ENCODE data around the gene SLC38A10.

SLC38A10 gene

DNA sequence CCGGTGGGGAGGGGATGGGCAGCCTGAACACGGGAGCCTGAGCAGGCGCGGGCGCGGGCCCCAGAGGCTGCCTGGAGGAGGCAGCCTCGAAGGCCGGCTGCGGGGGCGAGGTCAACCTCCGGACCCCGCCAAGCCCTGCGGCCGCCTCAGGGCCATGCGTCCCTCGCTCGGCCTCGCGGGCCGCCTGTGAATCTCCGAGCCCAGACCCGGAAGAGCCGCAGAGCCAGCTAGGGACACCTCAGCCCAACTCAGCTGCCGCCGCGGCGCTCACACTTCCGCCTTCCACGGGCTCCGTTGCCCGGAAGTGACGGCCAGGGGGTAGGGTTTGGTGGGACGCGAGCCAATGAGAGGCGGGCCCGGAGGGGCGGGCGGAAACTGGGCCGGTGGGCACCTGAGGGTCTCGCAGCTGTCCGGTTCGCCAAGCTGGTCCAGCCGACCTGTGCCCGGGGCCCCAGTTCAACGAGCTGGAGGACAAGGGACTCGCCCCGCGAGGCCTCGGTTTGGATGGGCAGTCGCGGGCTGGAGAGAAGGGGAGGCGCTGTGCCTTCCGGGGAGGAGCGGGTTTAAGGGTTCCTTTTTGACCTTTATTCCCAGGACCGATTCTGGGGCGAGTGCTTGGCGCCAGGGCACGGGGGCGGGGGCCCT lies at the start of gene SLC38A10:
Gene SLC38A10 (minus strand): TSS at position 277 of the 645 bp plus-strand sequence. CDS start 386 bp downstream, outside the sequence.
- no peak for FAIRE-seq

DNA sequence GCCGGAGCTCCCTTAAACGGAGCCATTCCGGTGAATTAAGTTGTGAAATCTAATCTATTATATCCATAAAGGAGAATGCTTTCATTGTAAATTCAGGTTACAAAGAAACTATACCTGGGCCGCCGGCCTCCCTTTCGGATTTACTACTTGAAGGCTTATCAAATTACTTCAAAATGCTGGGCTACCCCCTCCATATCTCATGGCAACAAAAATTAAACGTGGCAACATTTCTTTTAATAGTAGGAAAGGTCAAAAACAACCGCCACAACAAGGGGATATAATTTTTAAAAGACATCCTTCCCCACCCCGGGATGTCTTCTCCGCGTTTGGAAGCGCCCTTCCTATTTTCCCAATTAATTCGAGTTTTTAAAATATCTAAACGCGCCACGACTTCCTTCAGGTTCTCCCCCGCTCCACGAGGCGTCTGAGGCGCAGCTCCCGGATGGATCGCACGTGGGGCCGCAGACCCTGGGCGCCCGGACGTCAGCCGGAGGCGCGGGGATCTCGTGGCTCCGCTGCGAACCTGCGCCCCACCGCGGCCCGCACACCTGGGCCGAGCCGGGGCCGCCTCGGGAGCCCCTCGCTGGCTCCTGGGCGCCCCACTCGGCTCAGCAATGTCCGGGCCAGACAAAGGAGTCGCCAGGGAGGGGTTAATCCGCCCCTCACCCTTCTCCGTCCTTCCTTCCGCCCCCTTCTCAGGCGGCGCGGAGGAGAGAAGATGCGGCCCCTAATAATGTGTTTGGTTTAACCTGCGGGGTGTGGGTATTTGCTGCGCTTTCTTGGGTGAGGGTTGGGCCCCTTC lies 47.4 kb upstream of the SLC38A10 start:
- no peak for FAIRE-seq

DNA sequence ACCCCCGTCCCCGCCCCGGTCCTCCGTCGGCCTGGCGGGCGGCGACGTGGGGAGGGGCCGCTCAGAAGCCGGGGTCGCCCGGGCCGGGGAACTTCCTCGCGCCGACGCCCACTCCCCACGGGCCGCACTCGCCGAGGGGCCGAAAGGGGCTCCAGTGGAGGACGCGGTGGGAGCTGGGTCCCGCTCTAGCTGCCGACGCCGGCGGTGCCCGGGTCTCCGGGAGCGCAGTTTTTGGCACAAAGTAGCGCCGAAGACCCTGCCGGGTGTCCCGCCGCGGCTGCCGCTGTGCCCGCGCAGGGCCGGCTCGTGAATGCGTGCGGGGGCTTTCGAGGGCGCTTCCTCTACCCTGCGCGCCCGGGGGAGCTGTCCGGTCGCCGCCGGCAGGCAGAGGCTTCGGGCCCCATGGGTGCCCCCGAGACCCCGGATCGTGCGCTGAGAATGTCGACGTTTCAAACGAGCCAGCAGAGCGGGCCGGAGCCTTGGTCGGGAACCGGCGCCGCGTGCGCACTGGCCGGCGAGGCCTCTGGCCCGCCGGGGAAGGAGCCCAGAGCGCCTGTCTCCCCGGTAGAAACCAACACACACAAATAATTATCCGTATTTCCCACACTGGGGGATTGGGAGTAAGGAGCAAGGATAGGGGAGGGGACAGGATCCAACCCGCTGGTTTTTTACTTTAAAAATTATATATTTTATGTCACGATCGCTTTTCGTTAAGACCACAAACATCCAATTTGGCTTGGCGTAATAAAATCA lies 46.6 kb upstream of the SLC38A10 start:
- no peak for FAIRE-seq

DNA sequence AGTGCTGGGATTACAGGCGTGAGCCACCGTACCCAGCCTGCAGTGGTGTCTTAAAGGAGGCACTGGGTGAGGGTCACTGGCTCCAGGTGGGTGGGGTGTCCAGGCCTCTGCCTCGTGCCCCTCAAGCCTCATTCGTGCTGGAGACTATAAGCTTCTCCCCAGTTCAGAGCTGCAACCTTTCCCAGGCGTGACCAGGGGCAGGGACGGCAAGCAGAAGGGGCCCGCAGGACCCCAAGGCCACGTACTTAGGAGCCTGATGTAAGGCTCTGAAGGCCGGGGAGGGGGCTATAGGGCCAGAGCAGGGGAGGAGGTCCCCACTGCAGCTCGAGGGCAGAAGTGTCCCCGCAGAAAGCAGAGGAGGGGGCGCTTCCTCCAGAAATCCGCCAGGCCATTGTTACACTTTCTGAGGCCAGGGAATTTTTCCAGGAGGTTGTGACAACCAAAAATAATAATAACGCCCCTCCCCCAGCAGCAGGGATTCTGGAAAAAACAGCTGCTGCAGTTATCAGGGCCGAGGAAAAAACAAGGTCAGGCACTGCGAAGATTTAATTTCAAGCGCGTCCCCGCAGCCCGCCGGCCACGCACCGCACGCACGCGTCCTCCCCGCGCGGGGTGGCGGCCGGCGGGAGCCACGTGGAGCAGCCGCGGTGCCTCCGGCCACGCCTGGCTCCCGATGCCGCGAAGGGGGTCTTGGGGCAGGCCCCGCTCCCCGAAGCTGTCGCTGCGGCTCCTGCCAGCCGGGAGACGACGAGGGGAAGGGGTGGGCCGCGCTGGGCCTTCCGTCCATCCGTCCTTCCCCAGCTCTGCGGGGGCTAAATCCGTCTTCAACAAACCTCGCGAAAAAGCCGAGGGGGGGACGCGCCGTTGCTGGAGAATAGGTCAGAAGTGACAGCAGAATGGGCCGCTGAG lies 45.8 kb upstream of the SLC38A10 start:
- no peak for FAIRE-seq

DNA sequence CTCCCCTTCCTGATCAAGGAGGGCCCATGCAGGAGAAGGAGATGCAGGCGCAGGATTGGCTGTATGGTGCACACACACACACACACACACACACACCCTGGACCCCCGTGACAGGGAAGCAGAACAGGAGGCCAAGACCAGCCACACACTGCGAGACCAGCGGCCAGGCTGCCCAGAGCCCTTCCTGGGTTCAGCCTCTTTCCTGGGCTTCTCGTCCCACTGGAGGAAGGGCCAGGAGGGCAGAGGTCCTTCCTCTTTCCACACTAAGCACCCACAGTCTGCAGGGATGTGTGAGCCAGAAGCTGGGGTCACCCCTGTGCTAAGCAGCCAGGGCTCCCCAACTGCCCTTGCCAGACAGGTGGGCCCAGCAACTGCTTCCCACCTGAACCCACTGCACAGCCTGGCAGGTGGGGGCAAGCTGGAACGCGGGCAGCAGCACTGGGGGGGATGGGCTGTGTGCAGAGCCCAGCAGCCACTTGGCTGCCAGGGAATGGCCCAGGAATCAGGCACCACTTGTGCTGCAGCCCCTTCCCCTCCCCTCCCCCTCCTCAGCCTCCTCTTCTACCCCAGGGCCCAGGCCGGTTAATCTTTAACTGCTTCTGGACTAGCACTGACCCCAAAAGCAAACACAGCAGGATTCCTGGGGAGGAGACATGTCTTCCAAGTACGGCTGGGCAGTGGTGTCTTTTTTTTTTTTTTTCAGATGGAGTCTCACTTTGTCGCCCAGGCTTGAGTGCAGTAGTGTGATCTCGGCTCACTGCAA lies 44.6 kb upstream of the SLC38A10 start:
- FAIRE-seq: no peak

DNA sequence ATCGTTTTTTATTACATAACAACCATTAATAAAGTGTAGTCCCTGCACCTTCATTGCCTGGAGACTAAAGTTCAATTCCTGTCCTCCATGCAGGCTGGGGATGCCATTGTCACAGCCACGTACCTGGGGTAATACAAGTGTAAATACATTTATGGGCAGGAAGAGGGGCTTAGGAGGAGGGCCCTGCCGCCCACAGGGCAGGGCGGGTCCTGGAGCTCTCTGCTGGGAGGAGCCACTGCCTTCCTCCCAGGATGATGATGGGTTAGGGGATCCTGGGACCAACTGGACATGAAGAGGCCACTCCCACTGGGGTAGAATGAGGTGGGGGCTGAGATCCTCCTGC lies 44.1 kb upstream of the SLC38A10 start:
- FAIRE-seq: no peak

DNA sequence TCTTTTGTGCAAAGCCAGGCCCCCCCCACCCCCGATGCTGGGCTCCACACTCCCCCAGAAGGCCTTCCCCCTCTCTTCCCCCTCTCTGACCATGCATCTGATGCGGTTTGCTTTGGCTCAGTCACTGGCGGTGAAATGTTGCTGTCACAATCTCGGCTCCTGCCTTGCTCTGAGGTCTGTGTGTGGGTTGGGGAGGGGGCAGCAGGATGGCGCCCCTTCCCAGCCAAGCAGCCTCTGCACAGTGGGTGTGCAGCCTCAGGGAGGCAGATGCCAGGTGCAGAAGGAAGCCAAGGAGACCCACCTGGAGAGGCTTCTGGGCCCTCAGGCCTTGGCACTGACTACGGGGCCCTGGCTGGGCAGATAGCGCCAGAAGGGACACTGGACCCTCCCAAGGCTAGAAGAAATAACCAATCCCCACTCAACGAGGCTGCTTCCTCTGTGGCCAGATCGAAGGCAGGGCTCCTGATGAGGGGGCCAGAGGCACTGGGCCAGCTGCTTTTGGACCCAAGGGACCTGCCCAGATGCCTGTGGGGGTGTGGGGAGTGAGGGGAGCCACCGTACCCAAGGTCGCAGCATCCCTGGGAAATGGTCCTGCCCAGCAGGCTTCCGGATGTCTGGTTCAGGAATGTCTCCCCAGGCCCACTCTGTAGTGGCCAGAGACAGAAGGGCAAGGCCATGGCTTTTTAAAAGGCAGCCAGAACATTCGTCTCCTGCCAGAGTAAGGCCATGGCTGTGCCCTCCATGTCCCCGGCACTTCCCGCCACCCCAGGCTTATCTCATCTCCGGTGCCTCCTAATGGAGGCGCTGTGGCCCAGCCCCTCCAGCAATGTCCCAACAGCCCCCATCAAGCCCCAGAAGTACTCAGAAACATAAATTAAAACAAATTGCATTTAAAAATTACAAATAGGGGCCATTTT lies 43.4 kb upstream of the SLC38A10 start:
- FAIRE-seq: no peak

DNA sequence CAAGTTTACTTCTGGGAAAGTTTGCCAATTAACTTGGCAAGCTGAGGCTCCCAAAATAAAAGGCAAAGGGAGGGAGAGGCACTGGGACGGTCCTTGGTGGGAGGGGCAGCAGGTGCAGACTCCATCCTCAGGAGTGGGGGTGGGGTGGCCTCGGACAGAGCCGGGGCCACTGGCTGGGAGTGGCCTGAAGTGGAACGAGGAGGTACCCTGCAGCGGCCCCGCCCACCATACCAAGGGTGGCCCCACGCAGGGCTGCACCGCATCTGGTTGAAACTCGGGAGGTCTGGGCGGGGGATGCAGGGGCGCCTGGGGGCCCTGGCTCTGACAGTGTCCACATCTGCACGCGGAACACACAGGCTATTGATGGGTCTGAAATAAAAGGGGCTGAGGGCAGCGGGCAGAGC lies 42.4 kb upstream of the SLC38A10 start:
- no peak for FAIRE-seq

DNA sequence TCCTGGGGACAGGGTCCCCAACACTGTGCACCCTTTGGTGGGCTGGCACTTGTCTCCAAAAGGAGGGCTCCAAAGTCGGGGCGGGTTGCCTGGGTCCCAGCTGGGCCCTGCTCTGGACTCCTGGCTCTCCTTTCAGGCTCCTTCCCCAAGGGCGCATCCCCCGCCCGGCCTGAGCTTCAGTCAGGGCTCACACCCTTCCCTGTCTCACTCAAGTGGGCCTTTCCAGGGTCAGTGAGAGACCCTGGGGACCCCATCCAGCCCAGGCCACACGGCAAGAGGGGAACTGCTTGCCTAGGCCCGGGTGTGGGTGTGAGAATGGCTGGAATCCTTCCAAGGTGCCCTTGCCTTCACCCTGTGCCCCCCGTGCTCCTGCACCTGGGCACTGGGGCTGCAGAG lies 41.8 kb upstream of the SLC38A10 start:
- no peak for FAIRE-seq

DNA sequence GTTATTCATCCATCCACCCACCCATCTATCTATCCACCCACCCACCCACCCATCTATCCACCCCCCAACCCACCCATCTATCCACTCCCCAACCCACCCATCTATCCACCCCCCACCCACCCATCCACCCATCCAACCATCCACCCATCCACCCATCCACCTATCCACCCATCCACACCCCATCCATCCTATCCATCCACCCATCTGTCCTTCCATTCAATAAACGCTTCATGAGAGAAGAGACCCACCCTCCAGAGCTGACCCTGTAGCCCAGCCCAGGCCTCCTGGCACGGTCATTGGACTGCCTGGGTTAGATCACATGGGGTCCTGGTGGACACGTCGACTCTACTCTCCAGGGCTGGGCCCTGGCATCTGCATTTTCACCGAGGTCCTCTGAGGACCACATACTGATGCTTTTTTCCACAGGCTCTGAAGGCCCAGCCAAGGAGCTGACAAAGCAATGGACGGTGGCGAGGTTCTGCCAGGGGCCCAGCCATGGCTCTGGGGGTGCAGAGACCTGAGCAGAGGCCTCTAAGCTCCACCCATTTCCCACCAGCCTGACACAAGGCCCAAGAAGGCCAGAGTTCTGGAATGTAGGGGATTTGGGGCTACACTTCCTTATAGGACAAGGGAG lies 41.3 kb upstream of the SLC38A10 start:
- no peak for FAIRE-seq

DNA sequence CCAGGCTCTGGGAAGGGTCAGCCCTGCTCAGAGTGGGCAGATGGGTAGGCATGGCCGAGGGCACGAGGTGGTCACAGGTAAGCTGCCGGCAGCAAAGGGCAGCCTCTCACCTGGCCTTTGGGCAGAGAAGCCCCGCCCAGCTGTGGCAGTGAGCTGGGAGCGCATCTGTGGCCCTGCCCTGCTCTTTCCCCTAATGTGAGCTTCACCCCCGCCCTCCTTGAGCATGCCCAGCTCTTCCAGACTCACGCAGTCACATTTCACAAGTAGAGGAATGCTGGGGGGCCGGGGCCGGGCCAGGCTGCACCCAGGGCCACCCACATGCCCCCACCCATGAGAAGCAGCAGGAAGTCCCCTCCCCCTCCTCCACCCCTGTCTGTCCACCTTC lies 40.7 kb upstream of the SLC38A10 start:
- FAIRE-seq: no peak

DNA sequence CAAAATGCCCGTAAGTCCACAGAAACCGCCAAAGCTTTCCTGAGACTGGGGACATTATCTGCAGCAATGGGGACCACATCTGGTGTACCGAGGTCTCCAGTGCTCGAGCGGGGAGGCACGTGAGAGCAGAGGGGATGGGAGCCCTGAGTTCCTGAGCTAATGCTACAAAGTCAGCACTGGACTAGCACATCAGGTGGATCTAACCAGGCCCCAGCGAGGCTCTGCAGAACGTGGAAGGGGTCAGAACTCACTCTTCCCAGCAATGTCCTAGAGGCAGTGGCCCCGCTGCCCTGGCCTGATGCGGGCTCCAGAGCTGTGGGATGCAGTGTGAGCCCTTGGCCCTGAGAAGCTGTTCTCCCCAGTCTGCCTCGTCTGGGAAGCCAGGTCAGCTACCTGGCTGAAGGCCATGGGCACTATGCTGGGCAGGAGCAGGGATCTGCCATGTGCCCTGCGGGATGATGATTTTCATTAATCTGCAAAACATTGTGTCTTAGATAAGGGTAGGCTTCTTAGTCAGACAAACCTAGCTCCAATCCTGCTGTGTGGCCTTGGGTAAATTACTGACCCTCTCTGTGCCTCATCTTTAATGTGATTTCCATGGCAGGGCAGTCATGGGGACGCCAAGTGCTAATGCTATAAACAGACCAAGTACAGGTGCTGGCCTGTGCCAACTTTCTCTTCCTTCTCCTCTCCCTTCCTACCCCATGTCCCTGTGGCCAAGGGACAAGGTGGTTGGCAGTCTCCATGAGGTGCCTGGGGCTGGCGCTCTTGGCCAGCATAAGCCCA lies 40.1 kb upstream of the SLC38A10 start:
- no peak for FAIRE-seq

DNA sequence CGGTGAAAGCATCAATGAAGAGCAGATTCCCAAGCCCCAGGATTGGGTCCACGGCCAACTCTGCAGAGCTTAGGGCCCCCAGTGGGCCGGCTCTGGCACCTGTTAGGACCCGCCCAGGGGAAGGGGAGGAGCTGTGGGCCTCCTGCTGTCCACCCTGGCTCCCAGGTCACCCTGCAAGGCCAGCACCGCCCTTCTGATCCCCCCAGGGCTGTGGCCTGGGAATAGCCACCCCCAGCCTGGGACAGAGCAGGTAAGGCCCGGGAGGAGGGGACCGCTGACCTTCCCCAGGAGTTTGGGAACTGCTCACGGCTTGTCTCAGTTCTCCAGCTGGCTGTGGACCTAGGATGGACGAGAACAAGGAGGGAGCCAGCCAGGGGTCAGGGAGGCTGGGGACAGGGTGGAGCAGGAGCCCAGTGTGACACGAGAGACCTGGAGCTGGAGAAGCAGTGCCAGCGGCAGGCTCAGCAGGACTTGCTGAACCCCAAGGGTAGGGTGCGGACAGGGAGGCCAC lies 39.3 kb upstream of the SLC38A10 start:
- no peak for FAIRE-seq

DNA sequence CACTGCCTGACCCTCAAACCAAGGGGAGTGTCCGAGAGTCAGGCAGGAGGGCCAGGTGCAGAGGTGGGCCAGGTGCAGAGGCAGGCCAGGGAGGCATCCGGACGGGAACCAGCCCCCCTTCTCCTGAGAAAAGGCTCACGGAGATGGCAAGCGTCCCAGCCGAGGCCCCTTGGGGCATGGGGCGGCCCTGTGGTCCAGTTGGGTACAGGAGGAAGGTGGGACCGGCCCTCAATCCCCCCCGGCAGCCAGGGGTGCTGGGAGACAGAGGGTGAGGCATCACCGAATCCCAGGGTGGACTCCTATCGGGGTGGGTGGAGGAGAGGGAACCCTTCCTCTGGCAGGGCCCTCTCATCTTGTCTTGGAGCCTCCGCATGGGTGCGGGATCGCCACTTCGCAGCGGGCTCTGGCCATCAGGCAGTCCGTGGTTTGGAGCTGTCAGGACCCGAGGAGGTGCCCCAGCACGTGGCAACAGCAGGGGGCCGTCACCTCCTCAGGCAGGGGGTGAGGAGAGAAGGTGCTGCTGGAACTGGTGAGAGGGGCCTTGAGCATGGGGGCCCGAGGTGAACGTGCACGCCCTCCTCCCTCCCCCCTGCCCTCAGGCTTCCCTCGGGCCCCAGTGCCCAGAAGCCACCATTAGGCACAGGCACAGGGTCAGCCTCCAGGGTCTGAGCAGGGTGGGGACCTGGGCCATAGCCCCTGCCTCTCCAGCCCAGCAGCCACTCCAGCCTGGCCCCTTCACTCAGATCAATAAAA lies 38.7 kb upstream of the SLC38A10 start:
- no peak for FAIRE-seq

DNA sequence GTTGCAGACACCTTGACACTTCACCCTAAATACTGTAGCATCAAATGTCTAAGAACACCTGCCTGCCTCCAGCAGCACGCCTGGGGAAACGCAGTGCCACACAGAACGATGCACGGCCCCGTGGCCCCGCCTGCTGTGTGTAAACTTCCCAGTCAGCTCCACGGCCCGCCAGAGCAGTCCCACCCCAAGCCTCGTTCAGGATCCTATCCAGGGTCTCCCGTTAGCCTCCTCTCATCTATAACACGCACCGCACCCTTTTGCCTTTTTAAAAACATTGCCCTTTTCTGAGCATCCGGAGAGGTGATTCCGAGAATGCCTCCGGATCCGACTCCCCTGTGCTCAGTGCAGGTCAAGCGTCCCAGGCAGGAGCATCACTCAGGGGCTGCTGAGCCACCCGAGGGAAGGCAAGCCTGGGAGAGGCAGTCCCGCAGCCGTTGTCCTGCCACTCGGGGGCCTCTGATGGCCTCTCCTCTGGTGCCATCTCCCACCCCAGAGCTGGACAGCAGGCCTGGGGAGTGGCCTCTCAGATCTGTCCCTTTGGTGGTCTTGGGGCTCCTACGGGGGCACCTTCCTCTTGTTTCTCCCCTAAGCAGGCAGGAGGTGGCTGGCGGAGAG lies 37.9 kb upstream of the SLC38A10 start:
- FAIRE-seq: no peak

DNA sequence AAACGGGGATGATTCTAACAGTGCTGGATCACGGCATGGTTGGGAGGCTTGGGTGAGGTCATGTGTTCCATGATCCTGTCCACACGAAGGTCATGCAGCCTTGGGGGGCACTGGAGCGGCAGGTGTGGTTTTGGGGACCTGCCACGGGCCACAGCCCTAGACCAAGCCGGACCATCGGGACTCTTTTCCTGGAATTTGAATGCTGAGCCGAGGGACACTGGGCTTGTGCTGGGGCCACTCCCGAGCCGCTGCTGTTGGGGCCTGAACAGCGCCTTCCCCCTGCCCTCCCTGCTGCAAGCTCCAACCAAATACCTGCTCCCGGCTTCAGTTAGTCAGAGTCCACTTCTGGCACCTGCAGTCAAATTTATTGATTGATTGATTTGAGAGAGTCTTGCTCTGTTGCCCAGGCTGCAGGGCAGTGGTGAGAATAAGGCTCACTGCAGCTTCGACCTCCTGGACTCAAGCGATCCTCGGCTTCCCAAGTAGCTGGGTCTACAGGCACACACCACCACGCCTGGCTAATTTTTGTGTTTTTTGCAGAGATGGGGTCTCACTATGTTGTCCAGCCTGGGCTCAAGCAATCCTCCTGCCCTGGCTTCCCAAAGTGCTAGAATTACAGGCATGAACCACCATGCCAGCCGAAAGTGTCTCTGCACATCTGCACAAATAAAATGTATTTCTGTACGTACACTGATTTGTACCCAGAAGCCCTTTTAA lies 37.2 kb upstream of the SLC38A10 start:
- no peak for FAIRE-seq

DNA sequence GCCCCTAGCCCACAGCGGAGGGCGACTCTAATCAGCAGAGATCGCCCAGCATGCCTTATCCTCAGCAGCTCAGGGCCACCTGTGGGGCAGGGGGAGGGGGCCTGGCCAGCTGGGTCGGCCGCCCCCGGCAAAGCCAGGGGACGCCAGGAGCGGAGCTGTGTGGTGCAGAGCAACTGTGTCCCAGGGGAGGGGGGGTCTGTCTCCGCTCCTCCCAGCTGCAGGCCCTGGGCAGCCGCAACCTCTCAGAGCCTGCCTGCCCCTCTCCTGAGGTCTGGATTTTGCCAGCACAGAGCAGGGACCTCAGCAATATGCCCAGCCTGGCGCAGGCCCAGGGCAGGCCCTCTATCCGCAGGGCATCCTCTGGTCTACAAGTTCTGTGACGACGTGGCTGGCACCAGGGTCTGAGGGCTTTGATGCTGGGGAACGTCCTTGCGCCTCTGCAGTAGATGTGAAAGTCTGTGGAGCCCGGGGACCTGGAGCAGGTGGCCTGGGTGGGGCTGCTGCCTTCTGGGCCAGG lies 36.5 kb upstream of the SLC38A10 start:
- FAIRE-seq: no peak
